NCI-H226 (cell line): Measurements from ENCODE around the gene ANGEL1.

Experiments used
- DNase-seq: peaks from one replicate; pipeline ENCODE4 v3.0.0-alpha.2; 2015

The ANGEL1 gene

DNA sequence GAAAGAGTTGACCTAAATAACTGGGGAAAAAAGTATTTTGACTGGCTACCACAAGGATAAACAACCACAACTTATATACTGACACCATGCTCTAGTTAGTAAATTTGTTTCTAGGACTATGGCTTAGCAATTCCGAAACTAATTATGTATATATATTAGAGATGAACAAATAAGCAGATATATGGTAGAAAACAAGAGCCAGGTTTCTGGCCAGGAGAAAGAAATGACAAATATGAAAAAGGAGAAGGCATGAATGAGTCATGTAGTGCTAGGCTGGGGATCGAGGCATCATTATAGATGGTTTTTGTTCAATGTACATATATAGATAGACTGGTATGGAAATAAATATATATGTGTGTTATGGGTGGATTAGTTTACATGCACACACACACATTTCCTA is 8.0 kb upstream of the ANGEL1 start:
- DNase-seq, result no peak

DNA sequence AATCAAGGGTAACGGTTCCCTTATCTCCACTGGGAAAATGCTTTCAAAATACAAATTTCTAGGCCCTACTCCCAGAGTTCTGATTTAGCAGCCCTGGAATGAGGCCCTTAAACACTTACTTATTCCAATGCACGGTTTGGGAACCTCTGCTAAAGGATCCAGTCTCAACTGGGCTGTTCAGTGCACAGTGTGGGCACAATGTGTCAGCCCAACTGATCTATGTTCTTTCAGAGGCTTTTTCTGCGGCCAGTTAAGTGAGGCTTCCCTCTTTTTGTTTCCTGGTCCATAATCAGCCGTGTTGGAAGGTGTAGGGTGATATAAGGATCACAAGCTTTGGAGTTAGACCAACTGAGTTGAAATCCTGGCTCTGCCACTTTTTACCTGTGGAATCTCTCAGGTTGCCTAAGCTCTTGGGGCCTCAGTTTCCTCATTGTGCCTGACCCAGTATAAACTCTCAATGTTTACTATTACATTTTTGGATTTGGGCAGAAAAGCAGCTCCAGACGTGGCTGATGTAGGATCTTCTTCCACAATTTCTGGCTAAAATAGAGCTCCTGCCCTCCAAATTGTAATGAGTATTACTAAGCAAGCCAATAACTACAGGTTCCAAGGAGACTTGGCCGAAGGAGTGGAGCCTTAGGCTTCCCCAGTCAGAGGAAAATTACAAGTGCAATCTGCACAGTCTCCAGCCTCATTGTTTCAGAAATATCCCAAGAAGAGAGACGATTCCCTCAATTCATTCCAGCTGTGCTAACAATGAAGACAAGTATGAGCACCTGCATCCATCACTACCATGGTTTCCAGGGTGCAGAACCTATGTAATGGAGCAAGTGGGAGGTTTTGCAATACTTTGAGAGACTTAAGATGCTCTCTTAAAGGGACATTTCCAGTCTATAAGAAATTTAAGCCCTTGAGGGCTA is 2.3 kb upstream of the ANGEL1 start:
- DNase-seq, result no peak

DNA sequence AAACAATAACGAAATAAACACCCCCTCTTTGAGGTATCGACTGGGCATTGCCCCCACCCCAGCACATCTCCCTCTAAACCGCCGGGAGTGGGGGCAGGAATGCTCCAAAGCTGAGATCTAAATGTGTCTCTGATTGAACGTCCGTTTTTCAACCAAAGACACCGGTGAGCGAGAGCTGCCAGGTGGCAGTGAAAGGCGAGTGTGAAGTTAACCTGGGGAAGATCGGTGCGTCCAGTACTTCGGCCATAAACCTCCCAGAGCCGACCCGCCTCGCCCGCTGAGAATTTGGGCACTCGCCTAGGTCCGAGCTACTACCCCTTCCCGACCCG is 625 bp downstream of the ANGEL1 start:
- no peak for DNase-seq

DNA sequence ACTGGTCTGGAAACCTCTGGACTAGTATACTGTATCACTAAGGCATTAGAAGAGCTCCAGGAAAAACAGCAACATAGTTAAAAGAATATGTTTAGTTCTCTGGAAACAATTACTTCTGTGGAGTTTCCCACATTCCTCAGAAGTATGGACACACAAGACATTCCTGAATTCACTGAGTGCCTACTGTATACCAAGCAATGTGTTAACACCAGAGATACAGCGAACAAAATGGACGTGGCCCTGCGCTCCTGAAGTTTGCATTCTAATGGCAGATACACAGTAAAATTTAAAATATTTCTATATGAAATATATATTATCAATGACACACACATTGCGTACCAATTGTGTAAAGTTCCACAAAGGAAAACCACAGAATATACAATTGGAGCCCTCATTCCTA is 1.1 kb downstream of the ANGEL1 start:
- DNase-seq, result no peak

DNA sequence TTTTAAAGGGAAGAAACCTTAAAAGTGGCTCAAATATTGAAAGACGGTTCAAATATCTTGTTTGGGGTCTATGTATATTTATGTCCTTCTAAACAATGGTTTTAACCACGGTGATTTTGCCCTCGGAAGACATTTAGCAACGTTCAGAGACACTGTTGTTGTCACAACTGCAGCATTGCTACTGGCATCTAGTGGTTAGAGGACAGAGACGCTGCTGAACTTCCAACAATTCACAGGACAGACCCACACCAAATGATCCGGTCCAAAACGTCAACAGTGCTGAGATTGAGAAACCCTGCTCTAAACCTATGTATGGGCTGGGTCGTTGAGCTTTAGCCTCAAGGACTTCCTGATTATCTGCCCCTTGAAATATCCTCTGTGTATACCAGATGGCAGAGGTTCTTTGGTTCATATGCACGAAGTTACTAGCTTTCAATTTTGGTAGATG is 1.7 kb downstream of the ANGEL1 start:
- no peak for DNase-seq

DNA sequence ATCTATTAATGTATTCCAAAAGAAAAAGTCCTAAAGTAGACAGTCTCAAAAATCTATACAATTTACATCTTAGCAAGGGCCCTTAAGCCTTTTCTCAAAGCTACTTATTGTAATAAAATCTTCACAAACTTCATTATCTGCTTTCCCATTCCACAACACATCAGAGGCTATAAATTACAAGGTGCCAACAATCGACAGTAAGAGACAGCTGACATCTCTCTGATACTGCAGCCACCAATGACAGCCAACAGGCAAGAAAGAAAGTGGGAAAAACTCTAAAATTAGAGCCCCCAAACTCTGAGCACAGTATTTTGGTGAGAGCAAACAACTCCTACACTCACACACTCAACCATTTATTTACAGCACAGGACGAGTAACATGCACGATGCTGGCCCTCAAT is 2.2 kb downstream of the ANGEL1 start:
- no peak for DNase-seq

DNA sequence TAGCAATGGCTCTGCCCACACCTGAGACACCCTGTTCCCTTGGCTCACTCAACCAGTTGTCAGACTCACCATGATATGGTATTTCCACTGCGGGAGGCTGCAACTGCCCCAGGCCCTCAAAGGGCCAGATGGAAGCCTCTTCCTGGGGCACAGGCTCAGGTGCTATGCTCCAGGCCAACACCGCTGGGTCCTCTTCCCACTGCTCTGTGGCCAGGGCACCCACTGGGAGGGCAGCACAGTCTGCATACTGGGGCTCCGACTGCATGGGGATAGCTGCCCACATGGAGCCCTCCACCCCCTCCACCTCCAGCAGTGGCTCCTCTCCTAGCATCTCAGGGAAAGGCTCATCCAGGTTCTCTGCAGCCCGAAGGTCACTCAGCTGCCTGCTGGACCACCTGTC is 3.7 kb downstream of the ANGEL1 start:
- no peak for DNase-seq

DNA sequence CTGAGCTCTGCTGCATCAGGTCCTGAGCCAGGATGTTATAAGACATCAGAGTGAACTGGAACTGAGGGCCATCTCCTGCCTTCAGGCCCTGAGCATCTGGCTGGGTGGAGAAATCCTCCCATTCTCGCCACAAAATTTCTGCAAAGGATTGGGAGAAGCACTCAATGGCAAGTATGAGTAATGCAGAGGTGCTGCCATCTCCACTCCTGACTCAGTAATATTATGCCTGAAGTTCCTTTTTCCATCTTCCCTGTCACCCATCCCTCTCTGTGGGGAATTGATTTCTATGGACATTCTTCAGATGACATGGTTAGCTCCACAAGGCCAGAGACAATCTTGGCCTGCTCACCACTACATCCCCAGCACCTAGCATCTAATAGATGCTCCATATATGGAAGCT is 4.7 kb downstream of the ANGEL1 start:
- no peak for DNase-seq

DNA sequence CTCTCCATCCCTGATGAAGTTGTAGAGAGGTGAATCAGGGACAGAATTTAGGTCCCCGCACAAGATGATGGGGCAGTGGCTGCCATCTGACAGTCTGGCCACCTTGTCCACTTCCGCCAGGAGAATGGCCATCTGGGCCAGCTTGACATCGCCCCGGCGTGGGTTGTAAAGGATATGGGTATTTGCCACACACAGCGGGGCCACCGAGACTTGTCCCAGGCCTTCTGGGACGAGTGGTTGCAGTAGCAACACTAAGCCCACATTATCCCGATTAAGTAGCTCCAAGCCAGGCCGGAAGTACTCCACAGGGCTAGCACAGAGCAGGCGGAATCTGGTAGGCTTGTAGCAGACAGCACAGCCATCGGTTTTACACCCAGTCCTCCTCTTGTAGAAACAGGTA is 6.2 kb downstream of the ANGEL1 start:
- DNase-seq, result no peak

DNA sequence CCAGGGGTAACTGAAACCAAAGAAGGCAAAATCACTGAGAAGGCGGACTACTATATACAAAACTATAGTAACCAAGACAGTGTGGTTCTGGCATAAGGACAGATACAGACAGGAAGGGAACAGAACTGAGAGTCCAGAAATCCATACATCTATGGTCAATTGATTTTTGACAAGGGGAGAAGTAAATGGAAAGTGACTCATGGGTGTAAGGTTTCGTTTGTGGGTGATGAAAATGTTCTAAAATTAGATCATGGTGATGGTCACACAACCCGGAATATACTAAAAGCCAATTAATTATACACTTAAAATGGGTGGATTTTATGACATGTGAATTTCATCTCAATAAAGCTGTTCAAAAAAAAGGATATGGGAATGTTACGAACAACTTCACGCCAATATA is 18.7 kb downstream of the ANGEL1 start:
- DNase-seq, result no peak

DNA sequence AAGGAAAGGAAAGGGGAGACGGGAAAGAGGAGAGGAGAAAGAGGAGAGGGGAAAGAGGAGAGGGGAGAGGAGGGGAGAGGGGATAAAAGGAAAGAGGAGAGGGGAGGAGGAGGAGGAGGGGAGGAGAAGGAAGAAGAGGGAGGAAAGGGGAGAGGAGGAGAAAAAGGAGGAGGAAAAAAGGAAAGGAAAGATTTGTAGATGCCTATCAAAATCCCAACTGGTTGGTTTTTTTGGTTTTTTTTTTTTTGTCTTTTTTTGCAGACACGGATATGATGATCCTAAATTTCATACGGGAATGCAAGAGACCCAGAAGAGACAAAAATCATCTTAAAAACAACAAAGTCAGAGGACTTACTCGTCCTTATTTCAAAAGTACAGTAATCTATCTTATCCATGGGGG is 19.4 kb downstream of the ANGEL1 start:
- DNase-seq, result no peak

DNA sequence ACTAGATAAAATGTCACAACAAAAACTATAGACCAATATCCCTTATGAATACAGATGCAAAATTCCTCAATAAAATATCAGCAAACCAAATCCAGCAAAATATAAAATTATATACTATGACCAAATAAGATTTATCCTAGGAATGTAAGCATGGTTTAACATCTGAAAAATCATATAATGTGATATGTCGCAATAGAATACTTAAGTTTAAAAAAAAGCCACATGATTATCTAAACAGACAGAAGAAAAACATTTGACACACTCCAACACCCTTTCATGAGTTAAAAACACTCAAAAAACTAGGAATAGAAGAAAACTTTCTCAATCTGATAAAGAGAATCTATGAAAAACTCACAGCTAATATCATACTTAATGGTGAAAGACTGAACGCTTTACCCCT is 20.3 kb downstream of the ANGEL1 start:
- no peak for DNase-seq

DNA sequence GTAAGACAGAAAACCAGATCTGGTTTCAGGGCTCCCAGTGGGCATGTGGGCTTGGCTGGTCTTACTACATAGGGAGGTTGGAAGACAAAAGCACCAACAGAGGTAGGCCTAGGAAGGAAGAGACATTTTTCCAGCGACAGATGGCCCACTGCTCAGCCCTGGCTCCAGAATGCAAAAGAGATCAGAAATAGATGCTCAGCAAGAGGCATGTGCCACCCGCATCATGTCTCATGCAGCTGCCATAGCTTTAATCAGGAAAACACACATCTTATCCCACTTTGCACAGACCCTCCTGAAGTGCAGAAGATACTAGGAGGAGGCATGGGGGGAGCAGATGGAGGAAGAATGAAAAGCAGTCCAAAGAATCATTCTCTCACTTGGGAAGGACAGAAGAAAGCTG is 26.1 kb downstream of the ANGEL1 start:
- no peak for DNase-seq

DNA sequence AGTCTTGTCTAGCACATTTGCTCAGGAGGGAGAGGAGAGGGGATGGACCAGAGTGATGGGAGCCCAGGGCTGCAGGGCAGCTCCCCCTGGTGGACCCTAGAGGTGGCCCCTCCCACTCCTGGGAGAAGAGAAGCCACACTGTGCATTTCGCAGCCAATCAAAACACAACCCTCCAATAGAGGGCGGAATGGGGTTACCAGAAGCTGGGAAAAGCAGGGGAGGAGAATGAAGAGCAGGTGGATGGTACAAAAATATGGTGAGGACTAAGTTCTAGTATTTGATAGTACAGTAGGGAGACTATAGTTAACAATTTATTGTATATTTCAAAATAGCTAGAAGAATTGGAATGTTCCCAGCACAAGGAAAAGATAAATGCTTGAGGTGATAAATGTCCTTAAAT is 27.8 kb downstream of the ANGEL1 start:
- DNase-seq, result peak; percentile 68

DNA sequence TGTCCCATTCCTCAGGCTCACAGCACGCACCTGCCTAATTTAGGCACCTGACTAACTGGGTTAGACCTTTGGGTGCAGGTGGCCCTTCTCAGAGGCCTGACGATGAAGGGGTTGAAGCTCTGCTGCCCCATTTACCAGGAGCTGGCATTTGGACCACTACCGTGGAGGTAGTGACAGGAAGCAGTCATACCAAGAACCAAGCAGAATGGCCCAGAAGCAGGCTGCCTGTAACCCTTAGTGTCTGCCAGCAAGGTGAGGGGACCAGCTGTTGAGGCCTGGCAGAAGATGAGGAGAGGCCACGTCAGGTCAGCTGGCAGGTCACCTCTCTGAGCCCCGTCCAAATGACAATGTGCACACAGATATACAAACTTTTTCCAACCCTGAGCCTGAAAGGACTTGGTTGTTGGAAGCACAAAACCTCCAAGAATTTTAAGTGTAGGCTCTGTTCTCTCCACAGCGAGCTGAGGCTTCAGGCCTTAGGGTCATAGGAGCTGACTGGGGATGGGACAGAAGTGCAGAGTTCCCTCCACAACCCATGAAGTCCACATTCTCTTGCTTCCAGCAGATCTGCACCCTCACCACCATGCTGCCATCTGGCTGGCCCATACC is 28.3 kb downstream of the ANGEL1 start:
- DNase-seq, result no peak

DNA sequence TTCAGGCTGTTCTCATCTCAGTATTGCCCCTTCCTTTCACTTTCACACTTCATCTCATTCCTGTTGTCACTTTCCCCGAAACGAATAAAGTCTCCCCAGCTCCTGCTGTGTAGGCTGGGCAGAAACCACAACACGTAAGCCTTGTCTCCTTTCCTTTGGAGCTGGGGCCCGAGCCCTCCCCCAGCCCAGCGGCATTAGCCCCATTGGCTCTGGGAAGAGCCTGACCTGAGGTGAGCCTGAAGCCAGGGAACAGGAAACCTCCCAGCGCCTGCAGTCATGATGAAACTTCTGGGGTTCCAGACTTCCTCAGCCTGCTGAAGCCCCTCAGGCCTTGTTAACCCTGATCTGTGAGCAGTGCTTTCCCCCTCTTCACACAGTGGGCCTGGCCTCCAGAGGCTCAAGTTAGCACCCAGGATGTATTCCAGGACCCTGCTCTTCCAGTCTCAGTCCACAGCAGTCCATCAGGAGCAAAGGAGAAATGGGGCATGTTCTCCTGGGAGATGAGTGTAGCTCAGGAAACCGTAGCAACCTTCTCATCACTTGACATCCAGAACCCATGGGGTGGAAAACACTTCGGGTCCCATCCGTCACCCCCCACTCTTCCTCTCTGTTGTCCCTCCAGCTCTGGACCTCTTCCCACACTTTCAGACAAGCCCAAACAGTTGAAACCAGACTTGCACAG is 29.7 kb downstream of the ANGEL1 start:
- DNase-seq, result no peak

DNA sequence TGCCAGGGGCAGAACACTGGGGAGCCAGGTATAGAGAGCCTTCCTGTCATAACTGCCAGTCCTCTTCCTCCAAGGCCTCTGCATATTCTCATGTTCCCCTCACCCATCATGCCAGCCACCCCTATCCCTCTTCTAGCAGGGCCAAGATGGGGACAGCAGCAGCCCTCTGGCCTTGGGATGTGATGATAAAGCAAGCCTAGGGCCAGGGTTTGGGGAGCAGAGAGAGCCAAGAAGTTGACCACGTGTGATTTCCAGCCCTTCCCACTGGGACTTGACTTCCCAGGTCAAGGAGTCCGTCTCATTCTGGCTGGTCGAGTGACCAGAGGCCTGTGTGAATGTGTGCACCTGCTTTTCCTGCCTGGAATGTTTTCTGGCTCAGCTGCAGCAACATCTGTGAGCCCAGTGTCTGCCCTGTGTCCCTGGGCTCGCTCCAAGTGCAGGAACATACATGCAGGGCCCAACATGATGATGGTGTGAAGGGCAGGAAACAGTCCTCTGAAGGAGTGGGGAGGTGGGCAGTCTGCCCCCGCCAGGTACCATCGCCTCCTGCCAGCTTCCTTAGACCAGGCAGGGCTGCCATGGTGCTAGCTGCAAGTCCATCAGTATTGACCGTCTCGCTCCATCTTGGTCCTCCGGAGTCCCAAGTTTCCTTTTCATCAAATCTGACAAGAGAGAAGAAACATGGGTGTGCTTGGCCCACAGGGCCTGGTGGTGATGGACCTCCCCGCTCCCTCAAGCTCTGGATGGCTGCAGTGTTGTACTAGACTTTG is 30.4 kb downstream of the ANGEL1 start:
- DNase-seq, result no peak

DNA sequence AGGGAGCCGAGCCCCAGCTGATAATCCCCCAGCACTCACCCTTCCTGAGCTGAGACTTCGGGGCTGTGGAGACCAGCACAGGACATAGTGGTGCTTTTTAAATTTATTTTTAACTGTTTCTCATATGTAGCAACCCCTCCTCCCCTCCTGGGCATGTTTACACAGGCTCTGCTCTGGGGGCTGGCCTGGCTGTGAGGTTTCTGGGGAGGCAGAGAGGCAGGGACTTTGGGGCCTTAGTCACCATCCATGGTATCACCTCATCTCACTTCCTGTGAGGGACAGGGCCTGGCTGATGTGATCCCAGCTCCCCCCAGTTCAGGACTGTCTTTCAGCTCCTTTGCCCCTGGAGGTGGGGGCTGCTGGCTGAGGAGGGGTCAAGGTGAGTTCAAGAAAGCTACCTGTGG is 31.0 kb downstream of the ANGEL1 start:
- DNase-seq, result no peak

DNA sequence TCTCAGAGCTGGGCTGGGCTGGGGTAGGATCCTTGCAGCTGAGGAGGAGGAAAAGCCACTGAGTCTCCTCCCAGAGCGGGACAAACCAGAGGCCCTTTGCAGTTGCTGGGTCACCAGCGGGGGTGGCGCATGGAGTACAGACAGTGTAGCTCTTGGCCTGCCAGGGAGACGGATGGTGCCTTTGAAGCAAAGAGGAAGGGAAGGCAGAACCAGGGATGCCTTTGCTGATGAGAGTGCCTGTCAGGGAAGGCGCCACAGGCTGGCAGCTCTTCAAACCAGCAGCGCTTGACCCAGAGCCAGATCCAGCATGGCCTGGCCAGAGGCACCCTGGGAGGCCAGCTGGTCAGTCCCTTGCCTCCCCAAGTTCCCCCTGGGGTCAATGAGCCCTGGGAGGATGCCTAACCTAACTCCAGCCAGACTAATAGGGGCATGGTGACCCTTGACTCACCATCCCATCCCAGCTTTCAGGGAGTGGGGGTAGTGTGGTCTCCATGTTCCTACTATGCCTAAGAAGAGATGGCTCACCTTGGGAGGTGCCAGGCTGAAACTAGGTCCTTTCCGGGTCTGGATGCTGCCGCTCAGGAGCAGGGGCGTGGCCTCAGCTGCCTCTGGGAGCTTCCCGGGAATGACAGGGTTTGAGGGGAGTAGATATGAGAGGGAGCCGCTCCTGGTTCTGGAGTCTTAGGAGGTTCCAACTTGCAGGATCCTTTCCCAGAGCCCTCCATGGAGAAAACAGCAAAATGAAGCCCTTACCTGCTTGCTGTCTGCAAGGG is 31.6 kb downstream of the ANGEL1 start:
- DNase-seq, result no peak

DNA sequence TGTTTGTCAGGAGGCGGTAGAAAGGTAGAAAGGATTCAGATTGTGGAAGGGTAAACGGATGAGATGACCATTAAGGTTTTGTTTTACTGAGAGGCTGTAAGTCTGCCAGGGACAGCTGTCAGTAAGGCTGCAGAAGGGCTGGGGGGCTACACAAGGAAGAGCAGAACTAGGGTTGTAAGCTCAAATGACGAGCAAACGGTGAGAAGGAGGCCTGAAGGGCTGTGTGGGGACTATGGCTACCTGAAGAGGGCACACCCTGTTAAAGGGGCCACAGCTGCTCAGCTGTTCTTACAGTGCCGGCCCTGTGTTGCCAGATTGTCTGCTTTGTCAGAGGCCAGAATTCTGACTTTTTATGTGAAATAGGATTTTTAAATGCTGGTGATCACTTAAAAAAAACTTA is 32.3 kb downstream of the ANGEL1 start:
- DNase-seq, result no peak

DNA sequence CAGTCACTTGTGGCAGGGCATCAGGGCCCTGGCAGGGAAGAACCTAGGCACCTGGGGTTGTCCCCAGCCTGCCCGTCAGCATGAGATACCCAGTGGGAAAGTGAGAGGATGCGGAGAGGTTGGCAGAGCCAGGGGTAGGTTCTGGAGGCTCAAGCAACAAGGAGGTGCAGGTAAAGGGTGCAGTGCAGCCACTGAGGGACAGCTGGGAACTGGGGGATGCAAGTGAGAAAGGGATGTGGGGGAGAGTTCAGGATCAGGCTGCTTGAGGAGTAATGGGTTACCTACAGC is 32.7 kb downstream of the ANGEL1 start:
- no peak for DNase-seq

DNA sequence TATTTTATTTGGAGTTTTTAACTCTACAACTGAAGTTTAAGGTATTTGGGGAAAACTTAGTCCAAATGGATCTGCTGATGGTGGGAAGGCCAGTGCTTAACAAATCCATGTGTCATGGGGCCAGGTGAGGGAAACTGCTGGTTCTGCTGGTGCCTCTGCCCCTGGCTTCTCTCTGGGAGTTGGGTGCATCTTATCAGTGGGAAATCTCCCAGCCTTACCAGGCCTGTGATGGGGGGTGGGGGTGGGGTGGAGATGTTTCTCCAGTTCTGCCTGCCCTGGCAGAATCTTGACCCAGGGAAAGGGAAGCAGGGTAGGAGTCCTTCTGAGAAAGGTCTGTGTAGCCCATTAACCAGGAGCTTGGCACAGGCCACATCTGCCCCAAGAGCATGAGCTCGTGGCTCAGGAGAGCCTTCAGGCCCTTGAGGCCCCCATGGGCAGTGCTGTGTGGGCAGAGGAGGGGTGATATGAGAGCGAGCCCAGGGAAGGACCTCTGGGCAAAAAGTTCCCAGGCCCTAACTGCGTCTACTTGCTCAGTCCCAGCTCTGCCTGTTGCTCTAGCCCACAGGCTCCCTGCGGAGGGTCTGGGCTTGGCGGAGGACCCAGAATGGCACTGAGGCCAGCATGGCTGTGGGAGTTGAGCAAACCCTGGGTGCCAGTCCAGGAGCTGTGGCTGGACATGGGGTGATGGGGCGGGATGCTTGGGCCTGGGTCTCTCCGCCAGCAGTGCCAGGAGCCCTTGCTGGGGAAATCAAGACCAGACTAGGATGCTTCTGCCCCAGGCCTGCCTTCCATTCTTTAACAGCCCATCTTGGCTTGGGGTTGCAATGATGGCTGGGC is 33.2 kb downstream of the ANGEL1 start:
- DNase-seq, result no peak
